Esophagus muscularis mucosa (tissue), 4 donors: ENCODE measurements around the gene SH3PXD2A.

Experiments
- CTCF ChIP-seq, 3 experiments: fragments of 200-600 bp in 2 of 3; fragments of 450-650 bp in 1 of 3; sonication (generic) in 2 of 3; IDR thresholded peaks; one replicate each; pipeline ENCODE4 v1.5.1; 2017 to 2019; ENCODE audit warnings: antibody characterized with exemption in 3 of 3, mild to moderate bottlenecking in 2 of 3, moderate library complexity in 1 of 3
- EP300 ChIP-seq: sonication (generic); formaldehyde crosslinking; IDR thresholded peaks from one replicate; pipeline ENCODE4 v1.6.1; 2017; ENCODE audit warnings: antibody characterized with exemption
- POLR2A ChIP-seq: fragments of 450-650 bp; IDR thresholded peaks from one replicate; pipeline ENCODE4 v1.6.1; 2017; ENCODE audit warnings: antibody characterized with exemption, moderate library complexity, mild to moderate bottlenecking, low read depth

- TF ChIP-seq CTCF (IDR thresholded peaks at IDR 0.05): no peak
- TF ChIP-seq POLR2A: no peak
- no peak for TF ChIP-seq EP300
Measured at GRCh38 chr10:103843045-103843444, 12.3 kb downstream of the SH3PXD2A start.
